ENCODE results near the gene C2orf80. TPM values are rescaled to one million over a fixed set of nuclear protein-coding genes. Genes with fewer than 3 reads are reported as not detected.

Gene C2orf80
- total RNA-seq, 1 donor from 2014 or later = not detected

DNA sequence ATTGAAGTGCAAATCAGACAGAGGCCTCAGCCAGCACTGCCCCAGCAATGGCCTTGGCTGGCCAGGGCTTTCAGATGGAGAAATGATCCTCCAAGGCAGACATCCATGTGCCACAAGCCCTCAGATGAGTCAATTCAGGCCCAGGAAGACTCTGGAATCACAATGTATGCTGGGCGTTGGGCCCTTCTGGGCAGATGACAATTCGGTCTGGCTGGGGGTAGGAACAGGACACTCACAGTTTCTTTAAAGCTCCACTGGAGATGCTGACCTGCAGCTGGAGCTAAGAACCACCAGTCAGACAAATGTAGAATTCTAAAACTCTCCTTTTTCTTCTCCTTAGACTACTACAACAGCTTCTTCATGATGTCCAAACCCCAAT lies 53.1 kb downstream of the C2orf80 start:
- no peak overlapping the region for H3K4me3 ChIP-seq (ENCODE audit: low read depth, low read length)
- DNase-seq (ENCODE audit: low read depth) = no peak
- TF ChIP-seq, protein P1, sequence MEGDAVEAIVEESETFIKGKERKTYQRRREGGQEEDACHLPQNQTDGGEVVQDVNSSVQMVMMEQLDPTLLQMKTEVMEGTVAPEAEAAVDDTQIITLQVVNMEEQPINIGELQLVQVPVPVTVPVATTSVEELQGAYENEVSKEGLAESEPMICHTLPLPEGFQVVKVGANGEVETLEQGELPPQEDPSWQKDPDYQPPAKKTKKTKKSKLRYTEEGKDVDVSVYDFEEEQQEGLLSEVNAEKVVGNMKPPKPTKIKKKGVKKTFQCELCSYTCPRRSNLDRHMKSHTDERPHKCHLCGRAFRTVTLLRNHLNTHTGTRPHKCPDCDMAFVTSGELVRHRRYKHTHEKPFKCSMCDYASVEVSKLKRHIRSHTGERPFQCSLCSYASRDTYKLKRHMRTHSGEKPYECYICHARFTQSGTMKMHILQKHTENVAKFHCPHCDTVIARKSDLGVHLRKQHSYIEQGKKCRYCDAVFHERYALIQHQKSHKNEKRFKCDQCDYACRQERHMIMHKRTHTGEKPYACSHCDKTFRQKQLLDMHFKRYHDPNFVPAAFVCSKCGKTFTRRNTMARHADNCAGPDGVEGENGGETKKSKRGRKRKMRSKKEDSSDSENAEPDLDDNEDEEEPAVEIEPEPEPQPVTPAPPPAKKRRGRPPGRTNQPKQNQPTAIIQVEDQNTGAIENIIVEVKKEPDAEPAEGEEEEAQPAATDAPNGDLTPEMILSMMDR (IDR thresholded peaks at IDR 0.05; ENCODE audit: insufficient read depth, low read length, poor library complexity, severe bottlenecking) = no peak
- H3K27me3 ChIP-seq (ENCODE audit: control insufficient read depth, insufficient read depth, low read length) = no peaks in the 10 kb centered on the region
- H3K36me3 ChIP-seq (ENCODE audit: control insufficient read depth, insufficient read depth, low read length) = no peaks in the 10 kb centered on the region

DNA sequence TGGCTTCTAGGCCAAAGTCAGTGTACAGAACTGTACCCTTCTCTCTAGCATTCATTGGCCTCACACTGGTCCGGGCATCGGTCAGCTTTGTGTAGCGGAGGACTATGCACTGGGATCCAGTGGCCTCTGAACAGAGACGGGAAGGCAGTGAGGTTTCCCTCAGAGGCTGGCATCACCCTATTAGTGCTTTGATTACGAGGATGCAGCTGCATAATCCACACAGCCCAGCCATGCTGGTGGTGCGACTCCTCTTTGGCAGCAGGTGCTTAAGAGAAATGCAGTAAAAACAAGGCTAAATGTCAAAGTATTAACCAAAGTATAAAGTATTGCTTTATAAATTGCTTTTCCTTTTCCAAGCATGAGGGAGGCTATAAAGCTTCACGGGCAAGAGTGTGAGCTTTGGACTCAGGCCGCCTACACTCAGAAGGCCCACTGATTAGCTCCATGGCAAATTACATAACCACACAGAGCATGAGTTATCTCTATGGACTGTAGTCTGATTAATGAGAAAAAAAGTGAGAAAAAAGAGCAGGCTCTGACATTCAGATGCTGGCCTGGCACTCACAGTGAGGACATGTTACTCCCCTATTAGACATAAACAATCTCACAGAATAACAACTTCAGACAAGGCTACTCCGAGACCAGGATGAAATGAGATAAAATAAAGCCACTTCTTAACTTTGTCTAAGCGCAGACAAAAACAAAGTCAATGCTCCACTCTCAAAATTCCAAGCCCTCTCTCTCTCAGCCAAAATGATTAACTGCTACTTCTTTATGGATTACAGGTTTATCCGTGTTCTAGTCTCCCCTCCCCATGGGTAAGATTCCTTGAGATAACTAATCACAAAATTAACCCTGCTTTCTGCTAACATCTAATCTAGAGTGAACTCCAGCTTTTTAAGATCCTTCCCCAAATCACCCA lies 53.8 kb downstream of the C2orf80 start:
- no peak overlapping the region for H3K4me3 ChIP-seq (ENCODE audit: low read depth, low read length)
- H3K27me3 ChIP-seq (ENCODE audit: control insufficient read depth, insufficient read depth, low read length) = no peaks in the 10 kb centered on the region
- TF ChIP-seq, protein P1 (IDR thresholded peaks at IDR 0.05; ENCODE audit: insufficient read depth, low read length, poor library complexity, severe bottlenecking) = no peak
- DNase-seq (ENCODE audit: low read depth) = no peak
- H3K36me3 ChIP-seq (ENCODE audit: control insufficient read depth, insufficient read depth, low read length) = no peaks in the 10 kb centered on the region

DNA sequence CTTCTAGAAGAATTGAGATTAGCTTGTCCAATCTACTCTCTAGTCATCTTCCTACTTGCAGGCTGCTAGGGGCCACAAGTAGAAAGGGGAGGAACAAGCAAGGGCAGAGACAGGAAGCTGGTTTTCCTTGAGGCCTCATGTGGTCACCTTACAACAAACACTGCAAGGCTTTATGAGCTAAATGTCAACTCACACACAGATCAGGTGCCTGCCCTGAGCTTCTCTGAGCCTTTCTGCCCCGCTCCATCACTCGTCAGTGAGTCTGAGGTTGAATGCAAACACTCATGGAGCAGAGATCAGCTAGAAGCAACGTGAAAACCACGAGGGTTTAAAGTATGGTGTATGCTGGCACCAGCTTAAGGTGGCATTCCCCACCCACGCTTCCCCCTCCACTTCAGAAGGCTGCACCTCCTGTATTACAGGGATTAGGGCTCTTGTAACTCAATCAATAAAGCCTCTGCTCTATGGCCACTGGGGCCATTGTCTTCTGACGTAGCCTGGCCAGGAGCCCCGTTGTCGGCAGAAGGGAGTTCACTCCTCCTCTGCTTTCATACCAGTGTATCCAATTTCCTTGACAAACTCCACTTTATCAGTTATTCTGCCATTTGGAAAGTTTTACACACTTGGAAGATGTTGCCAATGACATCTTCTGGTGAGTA lies 54.8 kb downstream of the C2orf80 start:
- TF ChIP-seq, protein P1 (IDR thresholded peaks at IDR 0.05; ENCODE audit: insufficient read depth, low read length, poor library complexity, severe bottlenecking) = no peak
- Histone ChIP-seq H3K27me3 (ENCODE audit: control insufficient read depth, insufficient read depth, low read length) (no peaks in the 10 kb centered on the region), H3K36me3 (ENCODE audit: control insufficient read depth, insufficient read depth, low read length) (no peaks in the 10 kb centered on the region), H3K4me3 (ENCODE audit: low read depth, low read length) (no peak overlapping the region)
- DNase-seq (ENCODE audit: low read depth) = no peak

DNA sequence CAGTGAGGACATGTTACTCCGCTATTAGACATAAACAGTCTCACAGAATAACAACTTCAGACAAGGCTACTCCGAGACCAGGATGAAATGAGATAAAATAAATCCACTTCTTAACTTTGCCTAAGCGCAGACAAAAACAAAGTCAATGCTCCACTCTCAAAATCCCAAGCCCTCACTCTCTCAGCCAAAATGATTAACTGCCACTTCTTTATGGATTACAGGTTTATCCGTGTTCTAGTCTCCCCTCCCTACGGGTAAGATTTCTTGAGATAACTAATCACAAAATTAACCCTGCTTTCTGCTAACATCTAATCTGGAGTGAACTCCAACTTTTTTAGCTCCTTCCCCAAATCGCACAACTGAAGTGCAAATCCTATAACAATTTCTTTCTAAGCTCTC lies 59.1 kb downstream of the C2orf80 start:
- Histone ChIP-seq H3K27me3 (ENCODE audit: control insufficient read depth, insufficient read depth, low read length) (no peaks in the 10 kb centered on the region), H3K36me3 (ENCODE audit: control insufficient read depth, insufficient read depth, low read length) (no peaks in the 10 kb centered on the region), H3K4me3 (ENCODE audit: low read depth, low read length) (no peak overlapping the region)
- TF ChIP-seq, protein P1 (IDR thresholded peaks at IDR 0.05; ENCODE audit: insufficient read depth, low read length, poor library complexity, severe bottlenecking) = no peak
- no peak for DNase-seq (ENCODE audit: low read depth)

DNA sequence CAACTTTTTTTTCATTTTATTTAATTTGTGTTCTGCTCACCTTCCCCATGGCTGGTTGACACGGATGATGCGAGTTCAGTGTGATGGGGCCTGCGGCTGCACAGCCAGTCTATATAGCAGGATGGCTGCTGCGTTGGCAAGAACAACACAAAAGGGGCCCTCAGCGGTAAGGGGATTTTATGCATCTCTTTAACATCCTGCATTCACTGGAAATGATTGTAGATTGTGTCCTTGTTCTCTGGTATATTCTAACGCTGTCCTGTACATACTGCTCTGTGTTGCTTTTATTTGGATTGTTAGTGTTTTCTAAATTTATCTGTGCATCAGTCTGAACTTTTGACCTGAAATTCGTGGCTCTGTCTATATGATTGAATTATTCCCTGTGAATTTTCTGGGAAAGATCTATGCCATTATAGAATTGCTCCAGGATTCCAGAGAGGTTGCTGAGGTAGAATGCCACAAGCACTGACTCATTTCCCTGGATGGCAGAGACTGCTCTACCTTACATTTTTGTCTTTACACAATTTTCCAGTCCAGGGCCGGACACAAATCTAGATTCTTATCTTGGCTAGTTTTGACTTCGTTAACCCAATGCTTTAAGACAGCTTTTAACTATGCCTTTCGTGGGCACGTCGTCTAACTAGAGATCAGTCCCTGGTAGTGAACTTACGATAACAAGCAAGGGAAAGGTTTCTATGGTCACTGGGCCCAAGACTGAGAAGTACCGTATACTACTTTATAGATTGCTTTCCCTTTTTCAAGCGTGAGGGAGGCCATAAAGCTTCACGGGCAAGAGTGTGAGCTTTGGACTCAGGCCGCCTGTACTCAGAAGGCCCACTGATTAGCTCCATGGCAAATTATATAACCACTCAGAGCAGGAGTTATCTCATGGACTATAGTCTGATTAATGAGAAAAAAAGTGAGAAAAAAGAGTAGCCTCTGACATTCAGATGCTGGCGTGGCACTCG lies 59.8 kb downstream of the C2orf80 start, which contains the start of gene CRYGC:
CRYGC (minus strand) TSS at position 85 of the 968 bp plus-strand sequence; CDS start at position 49, 36 bp downstream.
- DNase-seq (ENCODE audit: low read depth) = no peak
- Histone ChIP-seq H3K36me3 (ENCODE audit: control insufficient read depth, insufficient read depth, low read length) (no peaks in the 10 kb centered on the region), H3K4me3 (ENCODE audit: low read depth, low read length) (no peak within 1 kb of the TSS), H3K27me3 (ENCODE audit: control insufficient read depth, insufficient read depth, low read length) (no peaks in the 10 kb centered on the region)
- TF ChIP-seq, protein P1 (IDR thresholded peaks at IDR 0.05; ENCODE audit: insufficient read depth, low read length, poor library complexity, severe bottlenecking) = no peak

Measured in kidney epithelial cell (primary cell).